HepG2 (cell line): ENCODE measurements around the gene ZNF687. TPM values are rescaled to one million over a fixed set of nuclear protein-coding genes. Genes with fewer than 3 reads are reported as not detected.
A peak's percentile ranks its signal among the peaks of the same experiment; 100 is the strongest.

ENCODE experiments used
- ARNTL ChIP-seq: sonication (generic); formaldehyde crosslinking; IDR thresholded peaks from 2 replicates; pipeline ENCODE4 v1.4.0; 2020; ENCODE audit warnings: mild to moderate bottlenecking, missing genetic modification reagents
- ATF7 ChIP-seq, 2 experiments: fragments of 450-650 bp in 1 of 2; sonication (generic) in 1 of 2; formaldehyde crosslinking in 1 of 2; IDR thresholded peaks; 2 replicates each; pipeline versions ENCODE4 v1.4.0 to v1.6.1; 2016 to 2020; ENCODE audit warnings: antibody characterized with exemption in 1 of 2, mild to moderate bottlenecking in 1 of 2, missing genetic modification reagents in 1 of 2
- EHMT2 ChIP-seq: fragments of 200-600 bp; sonication (generic); IDR thresholded peaks from 2 replicates; pipeline ENCODE4 v1.7.0; 2017; ENCODE audit warnings: antibody characterized with exemption, low read depth, low read length, borderline replicate concordance
- IKZF1 ChIP-seq: fragments of 450-650 bp; IDR thresholded peaks from 2 replicates; pipeline ENCODE4 v1.7.1; 2016
- MXD4 ChIP-seq: IDR thresholded peaks from 2 replicates; pipeline ENCODE4 v1.6.1; 2016; ENCODE audit warnings: mild to moderate bottlenecking, missing biosample characterization, missing genetic modification reagents
- NFATC3 ChIP-seq: sonication (generic); formaldehyde crosslinking; IDR thresholded peaks from 2 replicates; pipeline ENCODE4 v1.5.1; 2020; ENCODE audit warnings: mild to moderate bottlenecking, missing genetic modification reagents
- NFE2L2 ChIP-seq: fragments of 150-350 bp; IDR thresholded peaks from 2 replicates; pipeline ENCODE4 v1.6.1; 2014; ENCODE audit warnings: low read length
- NONO ChIP-seq, 2 experiments: fragments of 450-650 bp in 1 of 2; sonication (generic) in 1 of 2; formaldehyde crosslinking in 1 of 2; IDR thresholded peaks in 1 of 2; conservative IDR thresholded peaks in 1 of 2; 2 replicates each; pipeline versions ENCODE4 v1.6.1 to v1.8.0; 2017 to 2022; ENCODE audit warnings: mild to moderate bottlenecking in 1 of 2, missing genetic modification reagents in 1 of 2, moderate library complexity in 1 of 2
- RAD21 ChIP-seq: fragments of 450-650 bp; formaldehyde crosslinking; IDR thresholded peaks from 2 replicates; pipeline ENCODE4 v1.5.0; 2020; ENCODE audit warnings: mild to moderate bottlenecking
- RXRA ChIP-seq: sonication (generic); formaldehyde crosslinking; IDR thresholded peaks from 2 replicates; pipeline ENCODE4 v1.5.1; 2020; ENCODE audit warnings: missing genetic modification reagents
- SRY ChIP-seq: sonication (generic); formaldehyde crosslinking; IDR thresholded peaks from 2 replicates; pipeline ENCODE4 v1.8.0; 2022; ENCODE audit warnings: mild to moderate bottlenecking, missing genetic modification reagents
- TFE3 ChIP-seq: IDR thresholded peaks from 2 replicates; pipeline ENCODE4 v1.6.1; 2016
- ZFP36L1 ChIP-seq: sonication (generic); formaldehyde crosslinking; IDR thresholded peaks from 2 replicates; pipeline ENCODE4 v1.8.0; 2022; ENCODE audit warnings: mild to moderate bottlenecking, missing genetic modification reagents, moderate library complexity
- ZNF180 ChIP-seq: sonication (generic); formaldehyde crosslinking; IDR thresholded peaks from 2 replicates; pipeline ENCODE4 v1.4.0; 2020; ENCODE audit warnings: low read depth, missing genetic modification reagents, borderline replicate concordance
- ZNF335 ChIP-seq: sonication (generic); formaldehyde crosslinking; IDR thresholded peaks from 2 replicates; pipeline ENCODE4 v1.4.0; 2020; ENCODE audit warnings: missing genetic modification reagents
- ZNF510 ChIP-seq: sonication (generic); formaldehyde crosslinking; IDR thresholded peaks from 2 replicates; pipeline ENCODE4 v1.4.0; 2020; ENCODE audit warnings: low read depth, mild to moderate bottlenecking, missing genetic modification reagents
- ZNF550 ChIP-seq: sonication (generic); formaldehyde crosslinking; IDR thresholded peaks from 2 replicates; pipeline ENCODE4 v1.4.0; 2020; ENCODE audit warnings: mild to moderate bottlenecking, missing genetic modification reagents, borderline replicate concordance
- ZNF737 ChIP-seq: sonication (generic); formaldehyde crosslinking; IDR thresholded peaks from 2 replicates; pipeline ENCODE4 v1.5.0; 2020; ENCODE audit warnings: missing genetic modification reagents, mild to moderate bottlenecking, borderline replicate concordance
- ZSCAN20 ChIP-seq: sonication (generic); formaldehyde crosslinking; IDR thresholded peaks from 2 replicates; pipeline ENCODE4 v1.4.0; 2020; ENCODE audit warnings: missing genetic modification reagents, mild to moderate bottlenecking, borderline replicate concordance
- polyA plus RNA-seq, 8 experiments: library from polyadenylated mRNA; depleted of rRNA in 3 of 8; stranded (reverse) in 7 of 8; unstranded in 1 of 8; fragments of >200 nt; fragmentation: Illumina TruSeq in 4 of 8; extraction: Trizol in 4 of 8; gene quantifications; 2 replicates each; pipeline versions ENCODE4 v1.2.1 to v1.2.3, GENCODE V29; 2011 to 2016; ENCODE audit warnings: low read depth in 4 of 8, missing spikeins in 1 of 8, mixed read lengths in 1 of 8; ENCODE audit not compliant: insufficient read depth in 1 of 8
- total RNA-seq, 5 experiments: library from RNA; depleted of rRNA; stranded (reverse); fragments of >200 nt; fragmentation: Illumina TruSeq; extraction: Trizol; gene quantifications; 2 replicates each; pipeline ENCODE4 v1.2.3, GENCODE V29; 2016; ENCODE audit warnings: low read depth in 1 of 5
- TF ChIP-seq, protein P1 (sequence below): sonication (generic); formaldehyde crosslinking; IDR thresholded peaks from 2 replicates; pipeline ENCODE4 v1.8.0; 2023; ENCODE audit warnings: mild to moderate bottlenecking, missing genetic modification reagents
- TF ChIP-seq, protein P2 (sequence below): sonication (generic); formaldehyde crosslinking; IDR thresholded peaks from 2 replicates; pipeline ENCODE4 v1.5.0; 2020; ENCODE audit warnings: missing genetic modification reagents, mild to moderate bottlenecking, borderline replicate concordance
- TF ChIP-seq, protein P3 (sequence below): sonication (generic); formaldehyde crosslinking; IDR thresholded peaks from 2 replicates; pipeline ENCODE4 v1.8.1; 2023; ENCODE audit warnings: mild to moderate bottlenecking, moderate library complexity, missing genetic modification reagents
- TF ChIP-seq, protein P4 (sequence below): IDR thresholded peaks from 2 replicates; pipeline ENCODE4 v1.6.1; 2012; ENCODE audit warnings: inconsistent platforms
- TF ChIP-seq, protein P5 (sequence below): sonication (generic); formaldehyde crosslinking; IDR thresholded peaks from 2 replicates; pipeline ENCODE4 v1.4.0; 2020; ENCODE audit warnings: missing genetic modification reagents, borderline replicate concordance

ZNF687 gene
- total and polyA plus RNA-seq, 2 of the 13 experiments (the other 11 are each of a cell fraction or from before 2014, with no cell fraction given), result 14.1 to 16.5 TPM

DNA sequence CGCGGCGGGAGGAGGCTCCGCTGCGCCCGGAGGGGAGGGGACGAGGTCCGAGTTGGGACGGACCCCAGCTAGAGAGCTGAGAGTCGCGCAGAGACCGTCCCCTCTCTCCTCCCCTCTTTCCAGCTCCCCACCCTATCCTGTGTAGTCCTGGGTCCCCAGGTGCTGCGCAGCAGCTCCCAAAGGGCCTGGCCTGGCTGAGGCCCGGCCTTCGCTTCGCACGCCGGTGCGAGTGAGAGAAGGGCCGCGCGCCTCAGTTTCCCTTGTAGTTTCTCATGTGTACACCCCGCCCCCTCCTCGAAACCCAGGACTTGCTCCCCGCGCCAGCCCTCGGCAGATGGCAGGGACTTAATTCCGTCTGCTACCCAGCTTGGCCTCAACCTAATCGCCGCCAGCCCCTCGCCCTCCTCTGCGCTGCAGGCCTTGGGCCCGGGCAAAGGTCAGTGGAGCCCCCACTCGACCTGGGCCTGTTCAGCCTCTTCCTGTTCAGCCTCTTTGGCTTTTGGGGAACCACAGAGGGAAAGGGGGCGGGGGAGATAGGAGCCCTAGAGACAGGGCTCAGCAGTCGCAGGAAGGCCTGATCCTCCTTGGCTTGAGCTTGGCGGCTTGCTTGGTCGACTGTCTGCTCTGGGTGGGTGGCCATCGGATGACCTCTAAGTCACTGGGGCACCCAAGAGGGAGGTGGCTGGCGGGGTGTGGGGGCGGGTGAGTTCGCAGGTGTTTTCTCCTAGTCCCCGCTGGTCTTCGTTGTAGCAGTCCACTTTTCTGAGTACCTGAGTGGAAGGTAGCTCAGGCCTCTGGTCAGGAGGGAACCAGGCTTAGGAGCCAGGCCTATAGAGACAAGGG, 1.0 kb downstream of the ZNF687 start (continued):
- TF ChIP-seq NONO (IDR thresholded peaks at IDR 0.05) (no peak), NONO (CRISPR knock-in tag; conservative IDR thresholded peaks at IDR 0.05) (peak; percentile 71), ZNF335 (CRISPR knock-in tag) (0 out of 2 replicates have a peak, but pooled peaks have one; percentile 4), RAD21 (CRISPR knock-in tag) (no peak), IKZF1 (no peak), ARNTL (CRISPR knock-in tag) (no peak), ZNF180 (CRISPR knock-in tag) (no peak), ZNF550 (CRISPR knock-in tag) (no peak), ZNF737 (CRISPR knock-in tag) (no peak), ZSCAN20 (CRISPR knock-in tag) (no peak), SRY (no peak), TFE3 (CRISPR knock-in tag) (no peak), NFE2L2 (no peak), ZFP36L1 (CRISPR knock-in tag) (no peak), ZNF510 (CRISPR knock-in tag) (no peak), RXRA (CRISPR knock-in tag) (no peak), EHMT2 (no peak), NFATC3 (CRISPR knock-in tag) (no peak), MXD4 (no peak), ATF7 (IDR thresholded peaks at IDR 0.05) (no peak), ATF7 (CRISPR knock-in tag; IDR thresholded peaks at IDR 0.05) (no peak)
- TF ChIP-seq, protein P1, sequence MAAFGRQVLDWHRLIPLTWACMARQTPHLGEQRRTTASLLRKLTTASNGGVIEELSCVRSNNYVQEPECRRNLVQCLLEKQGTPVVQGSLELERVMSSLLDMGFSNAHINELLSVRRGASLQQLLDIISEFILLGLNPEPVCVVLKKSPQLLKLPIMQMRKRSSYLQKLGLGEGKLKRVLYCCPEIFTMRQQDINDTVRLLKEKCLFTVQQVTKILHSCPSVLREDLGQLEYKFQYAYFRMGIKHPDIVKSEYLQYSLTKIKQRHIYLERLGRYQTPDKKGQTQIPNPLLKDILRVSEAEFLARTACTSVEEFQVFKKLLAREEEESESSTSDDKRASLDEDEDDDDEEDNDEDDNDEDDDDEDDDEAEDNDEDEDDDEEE (CRISPR knock-in tag), result no peak
- TF ChIP-seq, protein P2, sequence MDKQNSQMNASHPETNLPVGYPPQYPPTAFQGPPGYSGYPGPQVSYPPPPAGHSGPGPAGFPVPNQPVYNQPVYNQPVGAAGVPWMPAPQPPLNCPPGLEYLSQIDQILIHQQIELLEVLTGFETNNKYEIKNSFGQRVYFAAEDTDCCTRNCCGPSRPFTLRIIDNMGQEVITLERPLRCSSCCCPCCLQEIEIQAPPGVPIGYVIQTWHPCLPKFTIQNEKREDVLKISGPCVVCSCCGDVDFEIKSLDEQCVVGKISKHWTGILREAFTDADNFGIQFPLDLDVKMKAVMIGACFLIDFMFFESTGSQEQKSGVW, result no peak
- TF ChIP-seq, protein P3, sequence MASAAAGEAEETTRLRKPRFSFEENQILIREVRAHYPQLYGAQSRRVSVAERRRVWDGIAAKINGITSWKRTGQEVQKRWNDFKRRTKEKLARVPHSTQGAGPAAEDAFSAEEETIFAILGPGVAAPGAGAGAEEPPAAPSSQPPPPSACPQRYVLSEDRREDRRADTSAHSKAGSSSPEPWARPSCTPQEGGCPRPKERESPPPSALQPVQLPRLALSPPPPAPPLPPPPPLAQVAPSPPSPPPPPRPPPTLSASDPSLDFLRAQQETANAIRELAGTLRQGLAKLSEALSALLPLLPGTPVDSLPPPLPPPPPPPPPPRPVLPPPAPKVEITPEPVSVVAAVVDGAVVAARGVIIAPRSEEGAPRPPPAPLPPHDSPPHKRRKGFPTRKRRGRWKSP (CRISPR knock-in tag), result peak; percentile 30; the same call in 1 of the 2 replicates
- TF ChIP-seq, protein P4, sequence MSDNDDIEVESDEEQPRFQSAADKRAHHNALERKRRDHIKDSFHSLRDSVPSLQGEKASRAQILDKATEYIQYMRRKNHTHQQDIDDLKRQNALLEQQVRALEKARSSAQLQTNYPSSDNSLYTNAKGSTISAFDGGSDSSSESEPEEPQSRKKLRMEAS, result no peak; the same call in 1 of the 2 replicates
- TF ChIP-seq, protein P5, sequence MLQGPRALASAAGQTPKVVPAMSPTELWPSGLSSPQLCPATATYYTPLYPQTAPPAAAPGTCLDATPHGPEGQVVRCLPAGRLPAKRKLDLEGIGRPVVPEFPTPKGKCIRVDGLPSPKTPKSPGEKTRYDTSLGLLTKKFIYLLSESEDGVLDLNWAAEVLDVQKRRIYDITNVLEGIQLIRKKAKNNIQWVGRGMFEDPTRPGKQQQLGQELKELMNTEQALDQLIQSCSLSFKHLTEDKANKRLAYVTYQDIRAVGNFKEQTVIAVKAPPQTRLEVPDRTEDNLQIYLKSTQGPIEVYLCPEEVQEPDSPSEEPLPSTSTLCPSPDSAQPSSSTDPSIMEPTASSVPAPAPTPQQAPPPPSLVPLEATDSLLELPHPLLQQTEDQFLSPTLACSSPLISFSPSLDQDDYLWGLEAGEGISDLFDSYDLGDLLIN (CRISPR knock-in tag), result no peak
